ENCODE data around the gene PUM2. TPM values are rescaled to one million over a fixed set of nuclear protein-coding genes. Genes with fewer than 3 reads are reported as not detected.

PUM2 gene
- total RNA-seq, 1 experiment from 2014 or later, result 105 TPM

- H3K4me2 ChIP-seq (ENCODE audit: low read length), result no peak overlapping the region
- H3K27me3 ChIP-seq (ENCODE audit: insufficient read depth, low read length), result no peaks in the 10 kb centered on the region
- no peaks in the 10 kb centered on the region for H3K4me1 ChIP-seq (ENCODE audit: control insufficient read depth in 1 of 2, insufficient read depth in 2 of 2, low read length in 2 of 2)
- H3K9me2 ChIP-seq (ENCODE audit: insufficient read depth), result no peaks in the 10 kb centered on the region
- ChIA-PET POLR2A (no interaction called here), CTCF (no interaction called here), RAD21 (ENCODE audit: low non-redundant PET in 1 of 2, low total read pairs in 2 of 2, uncharacterized antibody in 2 of 2, unreplicated experiment in 2 of 2) (no interaction called here)
- H3K4me3 ChIP-seq (replicated peaks in 1 of 2; ENCODE audit: low read depth in 1 of 2, low read length in 2 of 2), result no peak overlapping the region
- DNase-seq (ENCODE audit: low read depth, low spot score), result no peak
- H4K20me1 ChIP-seq (ENCODE audit: insufficient read depth), result no peaks in the 10 kb centered on the region
- peaks cover 8% of the 10 kb centered on the region in 2 experiments for H3K36me3 ChIP-seq (ENCODE audit: control insufficient read depth in 1 of 2, insufficient read depth in 2 of 2, low read length in 2 of 2)
- H2AFZ ChIP-seq (ENCODE audit: low read depth, low read length, poor library complexity, severe bottlenecking), result no peak overlapping the region
- no peak; the same call in 1 of the 2 replicates for ATAC-seq
- BruUV-seq (replicated peaks), result no TSS peak
- H3K27ac ChIP-seq (ENCODE audit: low read depth, low read length), result no peak overlapping the region
- TF ChIP-seq ZNF274 (IDR thresholded peaks at IDR 0.05; ENCODE audit: low read depth, low read length), result no peak
- TF ChIP-seq ATF3 (IDR thresholded peaks at IDR 0.05), result no peak
- no peak for TF ChIP-seq TCF7L2 (IDR thresholded peaks at IDR 0.05; ENCODE audit: borderline replicate concordance, extremely low read depth, insufficient read depth, insufficient read length)
- TF ChIP-seq, protein P1, sequence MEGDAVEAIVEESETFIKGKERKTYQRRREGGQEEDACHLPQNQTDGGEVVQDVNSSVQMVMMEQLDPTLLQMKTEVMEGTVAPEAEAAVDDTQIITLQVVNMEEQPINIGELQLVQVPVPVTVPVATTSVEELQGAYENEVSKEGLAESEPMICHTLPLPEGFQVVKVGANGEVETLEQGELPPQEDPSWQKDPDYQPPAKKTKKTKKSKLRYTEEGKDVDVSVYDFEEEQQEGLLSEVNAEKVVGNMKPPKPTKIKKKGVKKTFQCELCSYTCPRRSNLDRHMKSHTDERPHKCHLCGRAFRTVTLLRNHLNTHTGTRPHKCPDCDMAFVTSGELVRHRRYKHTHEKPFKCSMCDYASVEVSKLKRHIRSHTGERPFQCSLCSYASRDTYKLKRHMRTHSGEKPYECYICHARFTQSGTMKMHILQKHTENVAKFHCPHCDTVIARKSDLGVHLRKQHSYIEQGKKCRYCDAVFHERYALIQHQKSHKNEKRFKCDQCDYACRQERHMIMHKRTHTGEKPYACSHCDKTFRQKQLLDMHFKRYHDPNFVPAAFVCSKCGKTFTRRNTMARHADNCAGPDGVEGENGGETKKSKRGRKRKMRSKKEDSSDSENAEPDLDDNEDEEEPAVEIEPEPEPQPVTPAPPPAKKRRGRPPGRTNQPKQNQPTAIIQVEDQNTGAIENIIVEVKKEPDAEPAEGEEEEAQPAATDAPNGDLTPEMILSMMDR (IDR thresholded peaks at IDR 0.05 in 2 of 3, conservative IDR thresholded peaks at IDR 0.05 in 1 of 3; ENCODE audit: borderline replicate concordance in 1 of 3, insufficient read depth in 1 of 3, low read depth in 2 of 3, low read length in 2 of 3), result no peak
- H3K9ac ChIP-seq (ENCODE audit: low read length), result no peak overlapping the region
- H3K9me3 ChIP-seq (ENCODE audit: control insufficient read depth in 1 of 2, insufficient read depth in 1 of 2, low read depth in 1 of 2, low read length in 2 of 2), result no peaks in the 10 kb centered on the region
- no peaks in the 10 kb centered on the region for H3K79me2 ChIP-seq (ENCODE audit: insufficient read depth, low read length)
- intact Hi-C loops (cut with micrococcal nuclease), result no loop called here
Measured at GRCh38 chr2:20198796-20199632, 151.6 kb downstream of the PUM2 start.

Other genes starting within 250 kb of the PUM2 start
- gene SDC1, start 125.7 kb downstream of the PUM2 start, total RNA-seq (2021; ENCODE audit: unreplicated experiment), result 32.0 TPM
- 72.9 TPM for gene RHOB, start 96.2 kb upstream of the PUM2 start, total RNA-seq (2021; ENCODE audit: unreplicated experiment)

Data from HCT116 (cell line).